ENCODE data around the gene KIF26B. TPM values are rescaled to one million over a fixed set of nuclear protein-coding genes. Genes with fewer than 3 reads are reported as not detected.

Gene KIF26B
- total RNA-seq, 1 donor from 2014 or later = 5.1 TPM

- H3K36me3 Mint-ChIP-seq (ENCODE audit: insufficient read depth) = peaks cover 3% of the 10 kb centered on the region
- no peak overlapping the region for H3K4me3 Mint-ChIP-seq (ENCODE audit: low read depth)
- no peak for TF ChIP-seq CTCF (IDR thresholded peaks at IDR 0.05; ENCODE audit: unreplicated experiment)
- DNase-seq (ENCODE audit: low spot score, unreplicated experiment) = no peak
- H3K27ac Mint-ChIP-seq = no peak overlapping the region
- H3K4me1 Mint-ChIP-seq (ENCODE audit: low read depth) = peaks cover 6% of the 10 kb centered on the region
- H3K27me3 Mint-ChIP-seq = no peaks in the 10 kb centered on the region
- peaks cover 6% of the 10 kb centered on the region for H3K9me3 Mint-ChIP-seq (ENCODE audit: low read depth)
Observed at GRCh38 chr1:245247356-245247755, 92.6 kb downstream of the KIF26B start.

- H3K27me3 Mint-ChIP-seq = no peaks in the 10 kb centered on the region
Observed at GRCh38 chr1:245247801-245248200, 93.0 kb downstream of the KIF26B start.

GRCh38 chr1:245248231-245248731, 93.5 kb downstream of the KIF26B start:
- Mint-ChIP-seq H3K4me3 (ENCODE audit: low read depth) (no peak overlapping the region), H3K4me1 (ENCODE audit: low read depth) (peaks cover 4% of the 10 kb centered on the region), H3K36me3 (ENCODE audit: insufficient read depth) (peaks cover 3% of the 10 kb centered on the region), H3K9me3 (ENCODE audit: low read depth) (peaks cover 10% of the 10 kb centered on the region), H3K27me3 (no peaks in the 10 kb centered on the region), H3K27ac (no peak overlapping the region)
- DNase-seq (ENCODE audit: low spot score, unreplicated experiment) = no peak
- no peak for TF ChIP-seq CTCF (IDR thresholded peaks at IDR 0.05; ENCODE audit: unreplicated experiment)

More at GRCh38 chr1:245247801-245248200, 93.0 kb downstream of the KIF26B start:
- Mint-ChIP-seq H3K36me3 (ENCODE audit: insufficient read depth) (peaks cover 3% of the 10 kb centered on the region), H3K27ac (no peak overlapping the region), H3K9me3 (ENCODE audit: low read depth) (peaks cover 10% of the 10 kb centered on the region), H3K4me1 (ENCODE audit: low read depth) (peaks cover 6% of the 10 kb centered on the region), H3K4me3 (ENCODE audit: low read depth) (no peak overlapping the region)
- TF ChIP-seq CTCF (IDR thresholded peaks at IDR 0.05; ENCODE audit: unreplicated experiment) = no peak
- no peak for DNase-seq (ENCODE audit: low spot score, unreplicated experiment)

- no peak for TF ChIP-seq CTCF (IDR thresholded peaks at IDR 0.05; ENCODE audit: unreplicated experiment)
Observed at GRCh38 chr1:245255783-245256182, 101.0 kb downstream of the KIF26B start.

GRCh38 chr1:245256528-245256927, 101.7 kb downstream of the KIF26B start:
- Mint-ChIP-seq H3K27me3 (no peaks in the 10 kb centered on the region), H3K27ac (no peak overlapping the region), H3K4me1 (ENCODE audit: low read depth) (peaks cover 25% of the 10 kb centered on the region), H3K9me3 (ENCODE audit: low read depth) (peaks cover 4% of the 10 kb centered on the region), H3K36me3 (ENCODE audit: insufficient read depth) (no peaks in the 10 kb centered on the region), H3K4me3 (ENCODE audit: low read depth) (no peak overlapping the region)
- TF ChIP-seq CTCF (IDR thresholded peaks at IDR 0.05; ENCODE audit: unreplicated experiment) = no peak
- DNase-seq (ENCODE audit: low spot score, unreplicated experiment) = no peak

More at GRCh38 chr1:245255783-245256182, 101.0 kb downstream of the KIF26B start:
- Mint-ChIP-seq H3K4me3 (ENCODE audit: low read depth) (no peak overlapping the region), H3K36me3 (ENCODE audit: insufficient read depth) (no peaks in the 10 kb centered on the region), H3K9me3 (ENCODE audit: low read depth) (peaks cover 4% of the 10 kb centered on the region), H3K27me3 (no peaks in the 10 kb centered on the region), H3K4me1 (ENCODE audit: low read depth) (peaks cover 25% of the 10 kb centered on the region), H3K27ac (no peak overlapping the region)
- DNase-seq (ENCODE audit: low spot score, unreplicated experiment) = no peak

Data from progenitor cell of endocrine pancreas (in vitro differentiated cells).